T47D (cell line): ENCODE data around the gene GJD4.

Experiments used
- DNase-seq, 2 experiments: peaks; one replicate each; pipeline versions ENCODE4 v3.0.0 to v3.0.0-alpha.2; 2011 to 2012; ENCODE audit warnings: low read depth in 1 of 2, low spot score in 1 of 2
- JUND ChIP-seq: IDR thresholded peaks from 2 replicates; pipeline ENCODE4 v1.6.1; 2012; ENCODE audit warnings: low read depth
- in situ Hi-C: cut with HindIII; loops from 2 replicates; pipeline ENCODE4 v1.10.0; 2016; ENCODE audit warnings: low sequenced_read_pairs, low pct_unique_long_range_greater_than_20kb

The GJD4 gene

GRCh38 chr10:35640474-35640873, 35.3 kb downstream of the GJD4 start:
- DNase-seq = peak; percentile 71 to 81
- no peak for TF ChIP-seq JUND
- in situ Hi-C loops = no loop called here

GRCh38 chr10:35640951-35641675, 36.0 kb downstream of the GJD4 start:
- no peak for TF ChIP-seq JUND
- in situ Hi-C loops = no loop called here
- peak; percentile 59 to 78 for DNase-seq

GRCh38 chr10:35641676-35642034, 36.5 kb downstream of the GJD4 start:
- in situ Hi-C loops = no loop called here
- TF ChIP-seq JUND = no peak
- peak; percentile 31 to 60 for DNase-seq

- in situ Hi-C loops = no loop called here
- peak; percentile 96 to 100 for DNase-seq
- TF ChIP-seq JUND = no peak
Observed at GRCh38 chr10:35642035-35642792, 37.1 kb downstream of the GJD4 start, which contains the start of gene FZD8. Gene FZD8 (minus strand): TSS chr10:35642296. CDS start chr10:35641429, 867 bp downstream.

- no peak for DNase-seq
- no peak for TF ChIP-seq JUND
- in situ Hi-C loops = no loop called here
Observed at GRCh38 chr10:35642793-35643114, 37.6 kb downstream of the GJD4 start.

- TF ChIP-seq JUND = no peak
- DNase-seq = peak; percentile 29 to 62
- in situ Hi-C loops = no loop called here
Observed at GRCh38 chr10:35643151-35644049, 38.3 kb downstream of the GJD4 start.

- no peak for DNase-seq
- no peak for TF ChIP-seq JUND
- in situ Hi-C loops = no loop called here
Observed at GRCh38 chr10:35644050-35644950, 39.2 kb downstream of the GJD4 start.

- TF ChIP-seq JUND = no peak
- DNase-seq = peak in 1 of 2 experiments; percentile 18
- in situ Hi-C loops = no loop called here
Observed at GRCh38 chr10:35650894-35651293, 45.8 kb downstream of the GJD4 start.

- DNase-seq = no peak
- in situ Hi-C loops = no loop called here
- TF ChIP-seq JUND = no peak
Observed at GRCh38 chr10:35652824-35653223, 47.7 kb downstream of the GJD4 start.

GRCh38 chr10:35657621-35658020, 52.5 kb downstream of the GJD4 start:
- no peak for TF ChIP-seq JUND
- peak in 1 of 2 experiments; percentile 29 for DNase-seq
- in situ Hi-C loops = no loop called here
